ENCODE measurements around the gene HAT1.
"Not testable (repeated sequence)": the region's sequence is repeated elsewhere in the genome, so short reads cannot be mapped to it uniquely, and the experiment has no call there.

Gene HAT1

GRCh38 chr2:171893824-171894611, 28.2 kb upstream of the HAT1 start, which contains the start of gene SLC25A12:
Gene SLC25A12, minus strand, starts transcription at chr2:171894244. Its CDS starts 30 bp downstream, at chr2:171894214.
- Histone ChIP-seq H3K27ac (ENCODE audit: low read length) (peak within 1 kb of the TSS; percentile 50), H4K20me1 (ENCODE audit: insufficient read depth, low read length) (no peaks in the 10 kb centered on the region), H3K4me1 (ENCODE audit: low read length) (peaks cover 13% of the 10 kb centered on the region), H3K9me3 (ENCODE audit: insufficient read depth, low read length) (0 out of 2 replicates have a peak, but pooled peaks cover 4% of the 10 kb centered on the region), H3K4me2 (ENCODE audit: low read length) (peak within 1 kb of the TSS; percentile 96), H3K27me3 (ENCODE audit: low read depth, low read length) (no peaks in the 10 kb centered on the region), H3K4me3 (ENCODE audit: low read length) (peak within 1 kb of the TSS; percentile 94), H3K79me2 (ENCODE audit: low read length) (peaks cover 17% of the 10 kb centered on the region), H3K36me3 (replicated peaks; ENCODE audit: low read depth, low read length) (peaks cover 19% of the 10 kb centered on the region), H3K9ac (ENCODE audit: low read length) (peak within 1 kb of the TSS; percentile 85), H2AFZ (ENCODE audit: low read depth, low read length) (peak within 1 kb of the TSS; percentile 93)
- TF ChIP-seq, protein P1, sequence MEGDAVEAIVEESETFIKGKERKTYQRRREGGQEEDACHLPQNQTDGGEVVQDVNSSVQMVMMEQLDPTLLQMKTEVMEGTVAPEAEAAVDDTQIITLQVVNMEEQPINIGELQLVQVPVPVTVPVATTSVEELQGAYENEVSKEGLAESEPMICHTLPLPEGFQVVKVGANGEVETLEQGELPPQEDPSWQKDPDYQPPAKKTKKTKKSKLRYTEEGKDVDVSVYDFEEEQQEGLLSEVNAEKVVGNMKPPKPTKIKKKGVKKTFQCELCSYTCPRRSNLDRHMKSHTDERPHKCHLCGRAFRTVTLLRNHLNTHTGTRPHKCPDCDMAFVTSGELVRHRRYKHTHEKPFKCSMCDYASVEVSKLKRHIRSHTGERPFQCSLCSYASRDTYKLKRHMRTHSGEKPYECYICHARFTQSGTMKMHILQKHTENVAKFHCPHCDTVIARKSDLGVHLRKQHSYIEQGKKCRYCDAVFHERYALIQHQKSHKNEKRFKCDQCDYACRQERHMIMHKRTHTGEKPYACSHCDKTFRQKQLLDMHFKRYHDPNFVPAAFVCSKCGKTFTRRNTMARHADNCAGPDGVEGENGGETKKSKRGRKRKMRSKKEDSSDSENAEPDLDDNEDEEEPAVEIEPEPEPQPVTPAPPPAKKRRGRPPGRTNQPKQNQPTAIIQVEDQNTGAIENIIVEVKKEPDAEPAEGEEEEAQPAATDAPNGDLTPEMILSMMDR (IDR thresholded peaks at IDR 0.05; ENCODE audit: low read depth, low read length): no peak
- no peak for TF ChIP-seq EZH2phosphoT487 (IDR thresholded peaks at IDR 0.05; ENCODE audit: low read depth)

DNA sequence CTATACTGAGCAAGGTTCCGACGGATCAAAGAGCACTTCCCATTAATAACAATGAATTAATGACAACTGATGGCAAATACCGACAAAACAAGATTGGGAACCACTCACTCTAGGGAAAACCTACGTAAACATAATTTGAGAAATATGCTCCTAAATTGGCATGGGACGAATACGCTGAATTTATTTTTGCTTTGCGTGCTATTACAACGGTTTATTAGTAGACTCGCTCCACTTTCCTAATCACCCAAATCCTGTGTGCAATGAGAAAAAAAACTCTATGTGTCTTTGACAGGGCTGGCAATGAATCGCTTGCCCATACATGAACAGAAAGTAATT, 27.7 kb upstream of the HAT1 start:
- H3K9me3 ChIP-seq (ENCODE audit: insufficient read depth, low read length): 0 out of 2 replicates have a peak, but pooled peaks cover 4% of the 10 kb centered on the region
- peaks cover 17% of the 10 kb centered on the region for H3K79me2 ChIP-seq (ENCODE audit: low read length)
- no peaks in the 10 kb centered on the region for H4K20me1 ChIP-seq (ENCODE audit: insufficient read depth, low read length)
- peak overlapping the region; percentile 85 for H3K9ac ChIP-seq (ENCODE audit: low read length)
- H3K27ac ChIP-seq (ENCODE audit: low read length): peak overlapping the region; percentile 46
- peak overlapping the region; percentile 94 for H3K4me3 ChIP-seq (ENCODE audit: low read length)
- no peaks in the 10 kb centered on the region for H3K27me3 ChIP-seq (ENCODE audit: low read depth, low read length)
- peaks cover 15% of the 10 kb centered on the region for H3K36me3 ChIP-seq (replicated peaks; ENCODE audit: low read depth, low read length)
- TF ChIP-seq EZH2phosphoT487 (IDR thresholded peaks at IDR 0.05; ENCODE audit: low read depth): no peak
- TF ChIP-seq, protein P1 (IDR thresholded peaks at IDR 0.05; ENCODE audit: low read depth, low read length): no peak
- peak overlapping the region; percentile 95 for H3K4me2 ChIP-seq (ENCODE audit: low read length)
- H3K4me1 ChIP-seq (ENCODE audit: low read length): peaks cover 13% of the 10 kb centered on the region
- H2AFZ ChIP-seq (ENCODE audit: low read depth, low read length): peak overlapping the region; percentile 92

DNA sequence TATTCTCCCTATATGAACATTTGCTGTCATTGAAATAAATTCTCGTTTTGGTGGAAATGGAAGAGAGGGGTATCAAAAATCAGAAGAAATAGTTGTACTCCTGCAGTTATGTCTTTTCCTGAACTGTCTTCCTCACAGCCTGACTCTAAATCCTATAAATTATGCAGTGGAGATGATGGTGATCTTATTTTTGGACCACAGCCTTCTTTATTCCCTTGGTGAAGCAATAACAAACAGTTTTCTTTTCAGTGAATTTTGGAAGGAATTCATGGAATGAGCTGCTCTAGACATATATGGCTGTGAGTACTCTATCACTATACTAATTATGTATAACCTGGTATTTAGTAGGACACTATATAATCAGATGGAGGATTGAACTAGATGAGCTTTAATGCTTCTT, 26.5 kb upstream of the HAT1 start:
- H3K9me3 ChIP-seq (ENCODE audit: insufficient read depth, low read length): 0 out of 2 replicates have a peak, but pooled peaks cover 4% of the 10 kb centered on the region
- H2AFZ ChIP-seq (ENCODE audit: low read depth, low read length): no peak overlapping the region; the same call in 1 of the 2 replicates
- H3K4me3 ChIP-seq (ENCODE audit: low read length): no peak overlapping the region
- peaks cover 13% of the 10 kb centered on the region for H3K4me1 ChIP-seq (ENCODE audit: low read length)
- H3K27me3 ChIP-seq (ENCODE audit: low read depth, low read length): no peaks in the 10 kb centered on the region
- H4K20me1 ChIP-seq (ENCODE audit: insufficient read depth, low read length): no peaks in the 10 kb centered on the region
- no peak overlapping the region for H3K9ac ChIP-seq (ENCODE audit: low read length)
- H3K27ac ChIP-seq (ENCODE audit: low read length): no peak overlapping the region
- H3K79me2 ChIP-seq (ENCODE audit: low read length): peaks cover 17% of the 10 kb centered on the region
- H3K36me3 ChIP-seq (replicated peaks; ENCODE audit: low read depth, low read length): peaks cover 10% of the 10 kb centered on the region
- no peak overlapping the region for H3K4me2 ChIP-seq (ENCODE audit: low read length)
- TF ChIP-seq EZH2phosphoT487 (IDR thresholded peaks at IDR 0.05; ENCODE audit: low read depth): no peak
- TF ChIP-seq, protein P1 (IDR thresholded peaks at IDR 0.05; ENCODE audit: low read depth, low read length): no peak

GRCh38 chr2:171899623-171900282, 22.5 kb upstream of the HAT1 start:
- not testable (repeated sequence) for H3K9ac ChIP-seq (ENCODE audit: low read length); H3K4me3 ChIP-seq (ENCODE audit: low read length); H3K9me3 ChIP-seq (ENCODE audit: insufficient read depth, low read length); H3K4me2 ChIP-seq (ENCODE audit: low read length); H3K27ac ChIP-seq (ENCODE audit: low read length); H4K20me1 ChIP-seq (ENCODE audit: insufficient read depth, low read length); H3K27me3 ChIP-seq (ENCODE audit: low read depth, low read length); H3K79me2 ChIP-seq (ENCODE audit: low read length); H2AFZ ChIP-seq (ENCODE audit: low read depth, low read length); H3K4me1 ChIP-seq (ENCODE audit: low read length); H3K36me3 ChIP-seq (replicated peaks; ENCODE audit: low read depth, low read length)

All from OCI-LY3 (cell line).